ENCODE data around the gene NKAIN1. TPM values are rescaled to one million over a fixed set of nuclear protein-coding genes. Genes with fewer than 3 reads are reported as not detected.

The NKAIN1 gene
- polyA plus RNA-seq, 2 of the 4 experiments (the other 2 are of a cell fraction) = 0.74 to 0.80 TPM

DNA sequence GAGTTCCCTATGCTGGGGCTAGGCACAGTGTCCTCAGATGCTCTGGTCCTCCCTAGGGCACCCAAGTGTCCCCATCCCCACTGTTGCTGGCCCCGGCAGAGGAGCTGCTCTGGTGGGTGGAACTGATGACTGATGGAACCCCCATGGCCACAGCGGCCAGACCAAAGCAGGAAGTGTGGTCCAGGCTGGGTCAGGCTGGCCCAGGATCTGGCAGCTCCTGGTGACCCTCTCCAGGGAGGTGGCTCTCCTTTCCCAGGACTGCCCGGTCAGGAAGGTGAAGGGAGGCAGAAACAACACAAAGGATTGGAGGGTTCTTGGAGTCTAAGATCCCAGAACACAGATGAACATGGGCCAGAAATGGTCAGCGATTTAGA, 1.1 kb downstream of the NKAIN1 start:
- no peaks in the 10 kb centered on the region for H3K9me3 ChIP-seq
- H3K27ac ChIP-seq = no peak overlapping the region; a peak in 1 of 6 replicates
- FAIRE-seq = no peak
- WGBS (ENCODE audit: missing lambda C conversion rate) = 6% methylated on average over 2 of the region's 4 CpGs
- ChIA-PET CTCF (no interaction called here), POLR2A (interaction anchor here (0.5 kb wide), 1 partner anchor 137 kb away, joined by 3 read pairs; no protein-coding TSS in a partner anchor)
- ATAC-seq = peak; percentile 23 to 59; a peak in 3 of 6 replicates
- no peaks in the 10 kb centered on the region for H3K4me1 ChIP-seq
- peak overlapping the region; percentile 99 for H3K4me2 ChIP-seq
- H3K4me3 ChIP-seq = no peak overlapping the region
- no peak for DNase-seq (ENCODE audit: low read depth in 1 of 2, low spot score in 1 of 2)
- TF ChIP-seq HEYL (CRISPR knock-in tag; IDR thresholded peaks at IDR 0.05) = no peak
- TF ChIP-seq USF2 (IDR thresholded peaks at IDR 0.05) = no peak
- TF ChIP-seq HMGXB4 (CRISPR knock-in tag; IDR thresholded peaks at IDR 0.05; ENCODE audit: borderline replicate concordance) = no peak
- TF ChIP-seq CHD4 (IDR thresholded peaks at IDR 0.05; ENCODE audit: borderline replicate concordance) = no peak
- no peak for TF ChIP-seq HOXB13 (CRISPR knock-in tag; IDR thresholded peaks at IDR 0.05; ENCODE audit: low read depth)
- TF ChIP-seq PBX3 (IDR thresholded peaks at IDR 0.05) = no peak
- no peak for TF ChIP-seq MAZ (IDR thresholded peaks at IDR 0.05; ENCODE audit: borderline replicate concordance, low read depth, low read length)
- no peak for TF ChIP-seq PHF8 (IDR thresholded peaks at IDR 0.05; ENCODE audit: borderline replicate concordance, low read depth)
- TF ChIP-seq HOXB5 (CRISPR knock-in tag; IDR thresholded peaks at IDR 0.05) = no peak
- no peak for TF ChIP-seq MYC (IDR thresholded peaks at IDR 0.05; ENCODE audit: borderline replicate concordance, low read length)
- no peak for TF ChIP-seq NPAS2 (CRISPR knock-in tag; IDR thresholded peaks at IDR 0.05; ENCODE audit: borderline replicate concordance)

GRCh38 chr1:31234870-31235269, 4.8 kb downstream of the NKAIN1 start:
- no peak for FAIRE-seq
- no peak overlapping the region for H3K27ac ChIP-seq
- H3K4me1 ChIP-seq = no peaks in the 10 kb centered on the region
- no peaks in the 10 kb centered on the region for H3K9me3 ChIP-seq
- H3K4me3 ChIP-seq = no peak overlapping the region
- ChIA-PET CTCF (interaction anchor here (0.6 to 1.5 kb wide), 5 partner anchors 9 to 383 kb away, joined by 3 to 4 read pairs (median 3); no protein-coding TSS in a partner anchor), POLR2A (no interaction called here)
- no peak for TF ChIP-seq PHF8 (IDR thresholded peaks at IDR 0.05; ENCODE audit: borderline replicate concordance, low read depth)
- no peak for TF ChIP-seq TFCP2L1 (CRISPR knock-in tag; IDR thresholded peaks at IDR 0.05)
- no peak for TF ChIP-seq PBX3 (IDR thresholded peaks at IDR 0.05)
- TF ChIP-seq HOXA7 (CRISPR knock-in tag; IDR thresholded peaks at IDR 0.05) = no peak
- no peak for TF ChIP-seq MAFK (IDR thresholded peaks at IDR 0.05; ENCODE audit: partially characterized antibody)
- no peak for ATAC-seq
- 48% methylated on average over 4 of the region's 4 CpGs for WGBS (ENCODE audit: missing lambda C conversion rate)
- no peak for DNase-seq (ENCODE audit: low read depth in 1 of 2, low spot score in 1 of 2)
- no peak overlapping the region for H3K4me2 ChIP-seq

GRCh38 chr1:31234123-31234708, 5.5 kb downstream of the NKAIN1 start:
- no peak overlapping the region for H3K4me3 ChIP-seq
- CTCF ChIA-PET = interaction anchor here (0.6 to 2.1 kb wide), 4 partner anchors 9 to 64 kb away, joined by 3 to 6 read pairs (median 4); no protein-coding TSS in a partner anchor
- WGBS (ENCODE audit: missing lambda C conversion rate) = 69% methylated on average over 12 of the region's 12 CpGs
- TF ChIP-seq MAFK (IDR thresholded peaks at IDR 0.05; ENCODE audit: partially characterized antibody) (no peak), EP300 (IDR thresholded peaks at IDR 0.05) (no peak), HEYL (CRISPR knock-in tag; IDR thresholded peaks at IDR 0.05) (no peak), RFX5 (IDR thresholded peaks at IDR 0.05) (no peak), CBX2 (IDR thresholded peaks at IDR 0.05; ENCODE audit: borderline replicate concordance, low read depth) (no peak), USF2 (IDR thresholded peaks at IDR 0.05) (no peak), MAZ (IDR thresholded peaks at IDR 0.05; ENCODE audit: borderline replicate concordance, low read depth, low read length) (no peak), ZNF302 (CRISPR knock-in tag; IDR thresholded peaks at IDR 0.05) (no peak), JUNB (IDR thresholded peaks at IDR 0.05) (no peak), KDM1A (IDR thresholded peaks at IDR 0.05; ENCODE audit: low read depth) (no peak), ZSCAN20 (CRISPR knock-in tag; IDR thresholded peaks at IDR 0.05) (no peak)
- TF ChIP-seq, protein P1, sequence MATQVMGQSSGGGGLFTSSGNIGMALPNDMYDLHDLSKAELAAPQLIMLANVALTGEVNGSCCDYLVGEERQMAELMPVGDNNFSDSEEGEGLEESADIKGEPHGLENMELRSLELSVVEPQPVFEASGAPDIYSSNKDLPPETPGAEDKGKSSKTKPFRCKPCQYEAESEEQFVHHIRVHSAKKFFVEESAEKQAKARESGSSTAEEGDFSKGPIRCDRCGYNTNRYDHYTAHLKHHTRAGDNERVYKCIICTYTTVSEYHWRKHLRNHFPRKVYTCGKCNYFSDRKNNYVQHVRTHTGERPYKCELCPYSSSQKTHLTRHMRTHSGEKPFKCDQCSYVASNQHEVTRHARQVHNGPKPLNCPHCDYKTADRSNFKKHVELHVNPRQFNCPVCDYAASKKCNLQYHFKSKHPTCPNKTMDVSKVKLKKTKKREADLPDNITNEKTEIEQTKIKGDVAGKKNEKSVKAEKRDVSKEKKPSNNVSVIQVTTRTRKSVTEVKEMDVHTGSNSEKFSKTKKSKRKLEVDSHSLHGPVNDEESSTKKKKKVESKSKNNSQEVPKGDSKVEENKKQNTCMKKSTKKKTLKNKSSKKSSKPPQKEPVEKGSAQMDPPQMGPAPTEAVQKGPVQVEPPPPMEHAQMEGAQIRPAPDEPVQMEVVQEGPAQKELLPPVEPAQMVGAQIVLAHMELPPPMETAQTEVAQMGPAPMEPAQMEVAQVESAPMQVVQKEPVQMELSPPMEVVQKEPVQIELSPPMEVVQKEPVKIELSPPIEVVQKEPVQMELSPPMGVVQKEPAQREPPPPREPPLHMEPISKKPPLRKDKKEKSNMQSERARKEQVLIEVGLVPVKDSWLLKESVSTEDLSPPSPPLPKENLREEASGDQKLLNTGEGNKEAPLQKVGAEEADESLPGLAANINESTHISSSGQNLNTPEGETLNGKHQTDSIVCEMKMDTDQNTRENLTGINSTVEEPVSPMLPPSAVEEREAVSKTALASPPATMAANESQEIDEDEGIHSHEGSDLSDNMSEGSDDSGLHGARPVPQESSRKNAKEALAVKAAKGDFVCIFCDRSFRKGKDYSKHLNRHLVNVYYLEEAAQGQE (IDR thresholded peaks at IDR 0.05) = no peak

More at GRCh38 chr1:31234123-31234708, 5.5 kb downstream of the NKAIN1 start:
- ATAC-seq (no peak), FAIRE-seq (no peak), DNase-seq (ENCODE audit: low read depth in 1 of 2, low spot score in 1 of 2) (no peak)
- Histone ChIP-seq H3K4me1 (no peaks in the 10 kb centered on the region), H3K4me2 (no peak overlapping the region), H3K9me3 (no peaks in the 10 kb centered on the region), H3K27ac (no peak overlapping the region)
- POLR2A ChIA-PET = no interaction called here

Data from A549 (cell line).